Neural progenitor cell (in vitro differentiated cells): ENCODE measurements around the gene TOB2. TPM values are rescaled to one million over a fixed set of nuclear protein-coding genes. Genes with fewer than 3 reads are reported as not detected.

Experiments
- DNase-seq: peaks from one replicate; pipeline ENCODE4 v3.0.0-alpha.2; 2016; ENCODE audit warnings: low spot score
- H2AFZ ChIP-seq: fragments of 200-600 bp; sonication (generic); replicated peaks from 2 replicates; pipeline ENCODE4 v1.6.1; 2016; ENCODE audit warnings: antibody characterized with exemption
- H3F3A ChIP-seq: fragments of 200-600 bp; sonication (generic); 2 replicates; pipeline ENCODE4 v1.6.1; 2016; ENCODE audit warnings: antibody characterized with exemption, low read depth
- H3K27ac ChIP-seq: fragments of 200-600 bp; sonication (generic); 2 replicates; pipeline ENCODE4 v1.5.1; 2016; ENCODE audit warnings: mild to moderate bottlenecking
- H3K27me3 ChIP-seq: fragments of 200-600 bp; sonication (generic); 2 replicates; pipeline ENCODE4 v1.6.1; 2016; ENCODE audit warnings: mild to moderate bottlenecking, moderate library complexity
- H3K36me3 ChIP-seq: fragments of 200-600 bp; sonication (generic); 2 replicates; pipeline ENCODE4 v1.5.1; 2016
- H3K4me1 ChIP-seq: fragments of 200-600 bp; sonication (generic); 2 replicates; pipeline ENCODE4 v1.6.1; 2016; ENCODE audit warnings: mixed run types
- H3K4me2 ChIP-seq: fragments of 200-600 bp; sonication (generic); 2 replicates; pipeline ENCODE4 v1.6.1; 2016
- H3K4me3 ChIP-seq: fragments of 200-600 bp; sonication (generic); 2 replicates; pipeline ENCODE4 v1.5.1; 2016
- H3K79me2 ChIP-seq: fragments of 200-600 bp; sonication (generic); 2 replicates; pipeline ENCODE4 v1.6.1; 2016; ENCODE audit warnings: low read depth
- H3K9ac ChIP-seq: fragments of 200-600 bp; sonication (generic); 2 replicates; pipeline ENCODE4 v1.6.1; 2016
- H3K9me3 ChIP-seq: fragments of 200-600 bp; sonication (generic); 2 replicates; pipeline ENCODE4 v1.5.1; 2016; ENCODE audit warnings: low read depth
- H4K20me1 ChIP-seq: fragments of 200-600 bp; sonication (generic); 2 replicates; pipeline ENCODE4 v1.6.1; 2016; ENCODE audit warnings: low read depth
- H3K27ac Mint-ChIP-seq: 3 replicates; pipeline ENCODE4 v1.8.0; 2021; ENCODE audit warnings: mixed read lengths
- H3K27me3 Mint-ChIP-seq: 2 replicates; pipeline ENCODE4 v1.8.0; 2022; ENCODE audit warnings: low read depth, mild to moderate bottlenecking, inconsistent platforms, moderate library complexity, mixed read lengths; ENCODE audit not compliant: insufficient read depth
- H3K36me3 Mint-ChIP-seq: 3 replicates; pipeline ENCODE4 v1.8.0; 2021; ENCODE audit warnings: mixed read lengths
- H3K4me1 Mint-ChIP-seq: 3 replicates; pipeline ENCODE4 v1.8.0; 2021; ENCODE audit warnings: mixed read lengths
- H3K4me3 Mint-ChIP-seq: 3 replicates; pipeline ENCODE4 v1.8.0; 2021; ENCODE audit warnings: mild to moderate bottlenecking, moderate library complexity, mixed read lengths
- H3K9me3 Mint-ChIP-seq: 3 replicates; pipeline ENCODE4 v1.8.0; 2020; ENCODE audit warnings: mixed read lengths
- CTCF ChIP-seq: fragments of 200-600 bp; sonication (generic); IDR thresholded peaks from 2 replicates; pipeline ENCODE4 v1.5.1; 2017; ENCODE audit warnings: antibody characterized with exemption, mild to moderate bottlenecking
- EZH2 ChIP-seq: fragments of 200-600 bp; sonication (generic); IDR thresholded peaks from 2 replicates; pipeline ENCODE4 v1.6.1; 2017; ENCODE audit warnings: antibody characterized with exemption, mild to moderate bottlenecking, moderate library complexity
- EZH2phosphoT487 ChIP-seq: fragments of 200-600 bp; sonication (generic); IDR thresholded peaks from 2 replicates; pipeline ENCODE4 v1.6.1; 2017; ENCODE audit warnings: antibody characterized with exemption
- total RNA-seq: library from RNA; depleted of rRNA; stranded (reverse); fragments of >200 nt; gene quantifications from 2 replicates; pipeline ENCODE4 v1.2.3, GENCODE V29; 2015; ENCODE audit warnings: low replicate concordance

Gene TOB2
- total RNA-seq, result 23.4 and 37.7 TPM in 2 replicates

- Mint-ChIP-seq H3K4me3 (peak within 1 kb of the TSS; percentile 100), H3K36me3 (peaks cover 8% of the 10 kb centered on the region)
- TF ChIP-seq EZH2 (no peak), CTCF (no peak), EZH2phosphoT487 (no peak)
Measured at GRCh38 chr22:41446639-41447434, at the start of gene TOB2. Gene TOB2 (minus strand): TSS chr22:41446801. CDS start chr22:41437345, 9,456 bp downstream.

GRCh38 chr22:41491374-41492100 lies 44.9 kb upstream of the TOB2 start:
- Histone ChIP-seq H3K27me3 (no peaks in the 10 kb centered on the region), H3K27ac (no peak overlapping the region), H3K9me3 (no peaks in the 10 kb centered on the region), H3K4me2 (no peak overlapping the region), H3K9ac (no peak overlapping the region), H3F3A (peaks cover 11% of the 10 kb centered on the region), H2AFZ (no peak overlapping the region), H4K20me1 (peaks cover 24% of the 10 kb centered on the region), H3K4me3 (no peak overlapping the region), H3K79me2 (peaks cover 83% of the 10 kb centered on the region), H3K36me3 (no peaks in the 10 kb centered on the region), H3K4me1 (peaks cover 30% of the 10 kb centered on the region)
- no peak overlapping the region for H3K4me3 Mint-ChIP-seq
- peaks cover 3% of the 10 kb centered on the region for H3K27me3 Mint-ChIP-seq
- TF ChIP-seq CTCF (no peak), EZH2phosphoT487 (no peak), EZH2 (no peak)
- no peak overlapping the region for H3K27ac Mint-ChIP-seq
- DNase-seq, result no peak
- H3K9me3 Mint-ChIP-seq, result no peaks in the 10 kb centered on the region
- H3K4me1 Mint-ChIP-seq, result peaks cover 28% of the 10 kb centered on the region
- H3K36me3 Mint-ChIP-seq, result no peaks in the 10 kb centered on the region

More at GRCh38 chr22:41446639-41447434, at the start of gene TOB2:
- no peaks in the 10 kb centered on the region for H3K9me3 ChIP-seq
- H3K27me3 ChIP-seq, result no peaks in the 10 kb centered on the region
- DNase-seq, result peak; percentile 98
- H3K4me3 ChIP-seq, result peak within 1 kb of the TSS; percentile 96
- peaks cover 48% of the 10 kb centered on the region for H3F3A ChIP-seq
- peak within 1 kb of the TSS; percentile 91 for H3K9ac ChIP-seq
- no peaks in the 10 kb centered on the region for H3K9me3 Mint-ChIP-seq
- H3K36me3 ChIP-seq, result no peaks in the 10 kb centered on the region
- H3K27ac ChIP-seq, result peak within 1 kb of the TSS; percentile 96
- H3K4me1 Mint-ChIP-seq, result peaks cover 28% of the 10 kb centered on the region
- H3K27me3 Mint-ChIP-seq, result peaks cover 10% of the 10 kb centered on the region
- peak within 1 kb of the TSS; percentile 99 for H3K27ac Mint-ChIP-seq
- peak within 1 kb of the TSS; percentile 81 for H3K4me2 ChIP-seq
- H4K20me1 ChIP-seq, result peaks cover 39% of the 10 kb centered on the region
- H2AFZ ChIP-seq, result no peak within 1 kb of the TSS
- H3K4me1 ChIP-seq, result peaks cover 3% of the 10 kb centered on the region
- peaks cover 68% of the 10 kb centered on the region for H3K79me2 ChIP-seq

- no peaks in the 10 kb centered on the region for H3K9me3 ChIP-seq
- no peak overlapping the region for H3K27ac ChIP-seq
- no peak overlapping the region for H3K9ac ChIP-seq
- no peak overlapping the region for H3K4me3 ChIP-seq
- H4K20me1 ChIP-seq, result peaks cover 24% of the 10 kb centered on the region
- H3K9me3 Mint-ChIP-seq, result no peaks in the 10 kb centered on the region
- no peak overlapping the region for H3K4me3 Mint-ChIP-seq
- H3K36me3 ChIP-seq, result no peaks in the 10 kb centered on the region
- H3K27me3 ChIP-seq, result no peaks in the 10 kb centered on the region
- TF ChIP-seq EZH2phosphoT487 (no peak), EZH2 (no peak), CTCF (no peak)
- peaks cover 18% of the 10 kb centered on the region for H3F3A ChIP-seq
- peaks cover 3% of the 10 kb centered on the region for H3K27me3 Mint-ChIP-seq
- H3K36me3 Mint-ChIP-seq, result no peaks in the 10 kb centered on the region
- H3K79me2 ChIP-seq, result peaks cover 94% of the 10 kb centered on the region
- H3K4me1 Mint-ChIP-seq, result peaks cover 39% of the 10 kb centered on the region
- no peak overlapping the region for H2AFZ ChIP-seq
- no peak overlapping the region for H3K4me2 ChIP-seq
- H3K27ac Mint-ChIP-seq, result no peak overlapping the region
- DNase-seq, result no peak
- peaks cover 30% of the 10 kb centered on the region for H3K4me1 ChIP-seq
Measured at GRCh38 chr22:41488596-41489385, 42.2 kb upstream of the TOB2 start.
